SH-SY5Y (cell line): ENCODE results near the gene HERC2.

Source experiments
- GATA2 ChIP-seq: IDR thresholded peaks from 2 replicates; pipeline ENCODE4 v1.6.1; 2011; ENCODE audit warnings: mild to moderate bottlenecking, low read depth, low read length
- GATA3 ChIP-seq: IDR thresholded peaks from 2 replicates; pipeline ENCODE4 v1.6.1; 2011; ENCODE audit warnings: low read depth, mild to moderate bottlenecking, low read length, moderate library complexity

HERC2 gene

DNA sequence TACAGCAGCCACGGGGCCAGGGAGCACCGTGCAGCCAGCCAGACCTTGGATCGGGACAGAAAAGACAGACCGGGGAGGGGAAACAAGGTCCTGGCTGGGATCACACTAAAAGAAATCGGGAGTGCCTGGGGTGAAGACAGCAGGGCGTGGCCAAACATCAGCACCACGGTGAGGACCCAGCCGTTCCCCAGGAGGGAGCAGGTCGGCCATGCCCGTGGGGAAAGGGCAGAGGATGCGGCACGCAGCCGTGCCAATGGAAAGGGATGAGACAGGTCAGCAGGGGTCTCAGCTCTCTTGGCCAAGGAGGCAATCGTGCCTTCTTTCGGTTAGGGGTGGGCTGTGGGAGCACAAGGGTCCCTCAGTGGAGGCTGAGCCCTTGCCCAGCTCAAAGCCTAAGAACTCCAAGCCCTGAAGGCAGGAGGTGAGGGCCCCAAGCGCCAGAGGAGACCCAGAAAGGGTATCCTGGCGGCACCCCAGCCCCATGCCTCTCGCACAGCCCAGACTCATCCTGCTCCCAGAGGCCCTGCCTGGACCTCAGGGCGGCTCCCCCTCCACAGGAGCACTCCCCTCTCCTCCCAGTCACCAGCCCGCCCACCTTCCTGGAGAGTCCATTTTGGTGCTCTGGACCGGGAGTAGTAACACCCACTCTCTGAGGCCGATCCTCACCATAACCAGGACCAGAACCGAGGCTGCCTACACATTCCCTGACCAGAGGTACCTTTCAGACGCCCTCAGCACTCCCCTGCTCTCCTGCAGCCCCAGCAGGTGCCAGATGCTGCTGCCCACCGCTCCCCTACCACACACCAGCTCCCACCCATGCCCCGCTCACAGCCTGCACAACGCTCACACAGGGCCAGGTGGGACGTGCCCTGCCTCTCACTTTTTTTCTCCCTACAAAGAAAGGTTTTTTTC is 199.7 kb downstream of the HERC2 start:
- no peak for TF ChIP-seq GATA2
- no peak for TF ChIP-seq GATA3

DNA sequence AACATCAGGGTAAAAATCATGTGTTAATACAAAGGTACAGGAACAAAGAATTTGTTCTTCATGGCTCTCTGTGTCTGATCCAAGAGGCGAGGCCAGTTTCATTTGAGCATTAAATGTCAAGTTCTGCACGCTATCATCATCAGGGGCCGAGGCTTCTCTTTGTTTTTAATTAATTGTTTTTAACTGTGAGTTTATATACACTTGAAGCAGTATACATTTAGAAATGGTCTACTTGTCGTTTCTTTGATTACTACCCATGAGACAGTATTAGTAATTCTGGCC is 201.7 kb downstream of the HERC2 start:
- TF ChIP-seq GATA3, result no peak
- no peak for TF ChIP-seq GATA2

DNA sequence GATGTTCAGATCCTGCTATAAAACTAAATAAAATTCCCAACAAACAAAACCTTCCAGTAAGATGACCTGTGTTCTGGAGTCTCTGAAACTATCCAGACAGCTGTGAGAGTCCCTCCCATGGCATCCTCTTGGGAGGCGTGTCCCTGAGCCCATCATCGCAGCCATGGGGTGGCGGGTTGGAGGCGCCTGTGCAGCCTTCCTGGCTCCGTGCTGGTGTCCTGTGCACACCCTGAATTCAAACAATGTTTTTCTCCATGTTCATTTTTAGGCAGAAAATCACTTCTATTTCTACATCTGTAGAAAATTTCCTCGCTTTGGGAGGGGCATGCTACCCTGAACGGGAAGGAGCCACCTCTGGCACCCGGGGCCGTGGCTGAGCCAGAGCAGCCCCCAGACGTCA is 203.4 kb downstream of the HERC2 start:
- TF ChIP-seq GATA3 (no peak), GATA2 (no peak)

DNA sequence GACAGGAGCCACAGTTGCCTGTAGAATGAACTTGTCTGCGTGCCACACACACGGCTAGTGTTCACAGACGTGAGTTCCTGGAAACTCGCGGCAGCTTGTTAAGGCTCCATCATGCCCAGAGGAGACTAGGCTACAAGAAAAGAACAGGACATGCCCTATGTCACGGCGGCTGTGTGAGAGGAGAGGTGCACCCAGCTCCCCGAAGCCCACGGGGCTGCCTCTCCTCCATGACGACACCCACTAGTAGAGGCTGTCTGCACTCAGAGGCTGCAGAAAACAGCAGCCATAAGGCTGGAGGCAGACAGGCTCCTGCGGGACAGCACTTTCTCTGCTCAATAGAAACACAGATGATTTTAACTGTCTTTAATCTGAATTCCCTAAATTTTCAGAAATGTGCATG is 203.9 kb downstream of the HERC2 start:
- no peak for TF ChIP-seq GATA3
- no peak for TF ChIP-seq GATA2

DNA sequence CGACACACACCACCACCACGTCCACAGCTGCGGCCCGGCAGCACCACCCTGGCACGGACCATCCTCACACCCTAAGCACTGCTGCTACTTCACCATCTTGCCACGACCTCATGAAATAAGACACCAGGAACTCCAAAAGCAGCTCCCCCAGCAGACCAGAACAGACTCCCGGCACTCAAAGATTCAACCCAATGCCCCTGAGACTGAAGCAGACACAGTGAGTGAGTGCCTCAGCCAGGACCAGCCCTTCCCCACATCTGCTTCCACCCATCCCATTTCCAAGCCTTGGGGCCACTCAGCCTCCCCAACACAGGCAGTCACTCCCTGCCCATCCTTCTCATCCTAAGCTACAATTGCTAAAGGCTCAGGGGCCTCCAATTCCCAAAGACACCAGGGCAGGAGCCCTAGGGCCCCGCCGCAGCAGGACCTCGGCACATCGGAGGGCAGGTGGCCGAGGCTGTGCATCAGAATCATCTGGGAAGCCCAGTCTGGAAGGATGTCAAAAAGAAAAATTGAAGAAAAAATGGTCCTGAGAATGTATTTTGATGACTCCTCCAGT is 204.5 kb downstream of the HERC2 start:
- TF ChIP-seq GATA3 (no peak), GATA2 (no peak)

DNA sequence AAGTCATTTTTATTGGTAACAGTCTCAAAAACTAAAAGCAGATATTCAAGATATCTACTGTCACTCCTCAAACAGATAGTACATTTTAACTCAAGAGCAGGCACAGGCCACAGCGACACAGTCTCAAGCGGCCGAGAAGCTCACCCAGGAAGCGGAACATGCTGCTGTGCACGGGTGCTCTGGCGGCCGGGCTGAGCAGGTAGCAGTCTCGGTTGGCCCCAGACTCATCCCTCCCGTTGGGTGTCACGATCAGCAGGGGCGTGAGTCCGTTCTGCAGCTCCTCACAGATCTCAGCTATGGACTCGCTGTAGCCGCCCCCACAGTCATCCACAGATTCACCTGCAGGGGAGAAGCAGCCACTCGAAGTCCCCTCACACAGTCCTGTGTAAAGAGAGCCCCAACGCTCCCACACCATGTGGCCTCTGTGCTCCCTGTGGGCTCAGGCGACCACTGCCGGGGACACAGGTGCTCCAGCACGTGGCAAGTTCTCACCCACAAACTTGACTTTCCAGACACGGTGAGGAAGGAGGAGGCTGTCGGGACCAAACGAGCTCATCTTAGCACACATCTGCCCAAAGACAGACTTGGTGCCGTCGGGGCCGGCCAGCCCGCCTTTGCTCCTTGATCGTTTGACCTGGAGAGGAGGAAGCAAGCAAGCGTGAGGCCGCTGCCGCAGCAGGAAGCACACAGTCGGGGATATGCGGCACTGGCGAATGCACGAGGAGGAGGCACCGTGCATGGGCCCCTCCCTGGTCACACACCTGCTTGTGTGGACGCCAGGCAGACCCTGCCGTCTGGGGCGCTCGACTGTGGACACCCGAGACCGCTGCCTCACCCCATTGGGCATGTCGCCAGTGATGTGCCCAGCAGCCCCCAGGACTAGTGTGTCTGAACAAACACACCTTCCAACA is 205.2 kb downstream of the HERC2 start:
- TF ChIP-seq GATA3 (no peak), GATA2 (no peak)

DNA sequence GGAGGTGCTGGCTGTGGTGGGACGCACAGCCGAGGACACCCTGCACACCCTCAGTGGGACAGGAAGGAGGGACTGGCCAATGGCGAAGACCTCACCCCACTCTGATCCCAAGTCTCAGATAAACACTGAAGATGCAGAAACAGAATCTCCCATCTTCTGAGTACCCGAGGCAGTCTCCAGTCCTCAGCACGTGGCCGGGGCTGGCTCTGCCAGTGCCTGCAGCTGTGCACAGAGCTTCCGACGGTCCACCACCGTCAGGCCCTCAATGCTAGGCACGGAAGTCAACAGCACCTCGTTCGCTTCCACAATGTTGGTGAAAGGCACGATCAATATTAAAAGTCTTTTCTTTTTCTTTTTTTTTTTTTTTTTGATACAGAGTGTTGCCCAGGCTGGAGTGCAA is 206.1 kb downstream of the HERC2 start:
- TF ChIP-seq GATA2, result no peak
- TF ChIP-seq GATA3, result no peak

DNA sequence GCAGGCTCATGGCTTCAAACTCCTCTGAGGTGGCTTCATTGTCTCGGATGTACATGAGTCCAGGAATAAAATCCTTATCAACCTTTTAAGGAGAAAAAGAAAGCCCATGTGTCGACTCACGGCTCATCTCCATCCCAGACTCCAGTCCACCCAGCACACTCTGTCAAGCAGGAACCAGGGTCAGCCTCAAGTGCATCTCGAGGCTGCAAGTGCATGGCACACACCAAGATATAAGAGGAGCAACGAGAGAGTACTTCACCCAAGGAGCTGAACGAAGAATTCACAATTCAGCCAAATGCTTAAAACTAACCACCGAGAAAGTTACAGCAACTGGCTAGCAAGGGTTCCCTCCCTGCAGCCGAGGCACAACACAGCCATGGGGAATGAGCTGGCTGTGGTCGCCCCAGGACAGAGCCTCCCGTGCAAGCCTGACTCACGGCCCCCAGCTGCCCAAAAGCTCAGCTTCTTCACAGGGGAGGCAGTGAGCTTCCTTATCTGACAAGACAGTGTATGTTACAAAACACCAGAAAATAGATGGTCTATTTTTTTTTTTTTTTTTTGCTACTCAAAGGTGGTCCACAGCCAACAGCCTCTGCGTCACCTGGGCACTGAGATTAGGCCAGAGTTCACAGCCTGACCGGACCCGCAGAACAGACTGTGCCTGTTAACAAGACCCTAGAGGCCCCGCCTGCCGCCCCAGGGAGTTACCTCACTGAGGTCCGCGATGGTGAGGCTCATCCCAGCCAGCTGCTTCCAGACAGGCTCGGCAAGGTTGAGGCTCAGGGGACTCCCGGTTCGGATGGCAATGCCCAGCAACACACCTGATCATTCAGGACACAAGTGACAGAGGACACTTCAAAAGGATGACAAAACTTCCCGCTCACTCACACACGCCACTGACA is 207.0 kb downstream of the HERC2 start:
- TF ChIP-seq GATA3 (no peak), GATA2 (no peak)

DNA sequence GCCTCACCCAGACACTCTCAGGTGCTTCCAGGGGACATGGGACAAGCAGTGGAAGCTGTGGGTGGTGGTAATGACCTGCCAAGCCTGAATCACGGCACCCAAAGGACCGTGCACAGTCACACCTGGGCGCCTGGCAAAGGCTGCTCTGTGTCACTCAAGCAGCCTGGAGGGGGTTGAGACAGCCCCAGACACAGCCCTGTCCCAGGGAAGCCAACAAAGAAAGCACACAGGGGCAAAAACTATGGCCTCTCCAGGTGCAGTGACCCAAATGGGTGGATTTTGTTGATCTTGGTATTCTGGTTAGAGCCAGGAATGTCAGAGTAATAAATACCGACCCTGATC is 207.9 kb downstream of the HERC2 start:
- TF ChIP-seq GATA3, result no peak
- TF ChIP-seq GATA2, result no peak

DNA sequence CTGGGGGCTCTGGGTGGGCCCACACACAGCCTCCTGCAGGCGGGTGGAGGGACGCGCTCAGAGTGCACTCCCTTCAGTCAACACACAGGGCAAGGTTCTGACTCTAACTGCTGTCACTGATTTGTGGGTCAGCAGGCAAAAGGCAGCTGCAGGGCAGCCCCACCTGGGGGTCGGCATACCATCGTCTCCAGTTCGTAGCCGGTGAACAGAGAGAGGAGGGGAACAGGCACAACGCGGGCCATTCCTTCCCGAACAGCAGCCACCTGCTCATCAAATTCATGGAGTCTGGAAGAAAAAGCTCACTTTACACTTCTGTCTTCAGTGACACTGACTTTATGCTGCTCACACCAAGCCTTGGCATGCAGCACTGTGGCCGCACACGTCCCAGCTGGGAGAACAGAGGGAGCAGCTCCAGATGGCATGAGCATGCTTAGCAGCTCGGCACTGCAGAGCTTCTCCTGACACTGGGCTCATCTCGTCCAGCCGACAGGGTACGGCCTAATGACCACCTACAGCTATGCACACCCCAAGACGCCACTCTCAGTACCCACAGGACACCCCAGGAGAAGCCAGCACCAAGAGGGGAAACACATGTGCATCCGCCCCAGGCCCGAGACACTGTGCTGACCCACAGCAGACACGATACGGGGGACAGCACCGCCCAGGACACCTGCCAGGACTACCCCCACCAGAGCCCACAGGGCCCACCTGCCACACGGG is 208.4 kb downstream of the HERC2 start:
- TF ChIP-seq GATA3 (no peak), GATA2 (no peak)

DNA sequence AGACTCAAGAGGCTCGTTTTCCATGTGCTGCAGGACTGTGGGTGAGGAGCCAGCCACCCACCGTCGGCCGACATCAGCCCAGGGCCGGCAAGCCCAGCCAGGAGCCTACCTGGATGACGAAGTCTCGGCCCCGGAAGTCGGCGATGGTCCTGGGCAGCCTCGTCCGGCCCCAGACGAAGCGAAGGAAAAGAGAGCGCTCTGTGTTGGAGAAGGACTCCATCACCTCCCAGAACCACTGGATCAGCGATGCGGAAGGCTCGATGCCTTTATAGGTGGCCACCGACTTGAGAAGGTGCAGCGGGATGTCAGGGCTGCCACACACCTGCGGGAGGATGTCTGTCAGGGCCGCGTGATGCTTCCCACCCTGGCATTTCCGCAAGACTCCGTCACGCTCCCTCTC is 209.0 kb downstream of the HERC2 start:
- TF ChIP-seq GATA3, result no peak
- TF ChIP-seq GATA2, result no peak

DNA sequence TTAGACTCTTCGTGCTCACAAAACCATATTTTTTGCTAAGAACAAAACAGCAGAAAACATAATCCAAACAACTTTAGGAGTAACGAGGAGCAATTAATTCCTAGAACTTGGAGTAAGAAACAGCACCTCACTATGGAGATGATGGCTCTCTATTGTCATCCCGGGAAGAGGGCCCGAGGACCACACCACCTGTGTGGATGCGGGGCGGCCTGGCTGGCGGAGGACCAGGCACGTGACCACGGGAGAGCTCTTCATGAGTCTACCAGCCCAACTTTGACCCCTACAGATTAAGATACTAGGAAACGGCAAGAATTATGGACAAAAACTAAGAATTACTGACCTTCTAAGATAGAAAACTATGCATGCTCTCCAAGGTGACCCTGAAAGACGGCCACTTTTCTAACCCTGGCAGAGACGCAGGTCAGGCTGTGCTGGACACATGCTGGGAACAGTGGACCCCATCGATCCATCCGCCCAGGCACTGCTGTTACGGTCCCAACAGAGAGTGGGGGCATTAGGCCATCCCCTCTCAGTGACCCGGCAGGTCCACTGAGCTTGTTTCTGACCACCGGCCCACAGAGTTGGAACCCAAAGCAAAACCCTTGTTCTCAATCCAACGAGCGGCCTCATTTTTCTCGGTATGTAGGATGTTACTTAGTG is 209.7 kb downstream of the HERC2 start:
- TF ChIP-seq GATA2 (no peak), GATA3 (no peak)

DNA sequence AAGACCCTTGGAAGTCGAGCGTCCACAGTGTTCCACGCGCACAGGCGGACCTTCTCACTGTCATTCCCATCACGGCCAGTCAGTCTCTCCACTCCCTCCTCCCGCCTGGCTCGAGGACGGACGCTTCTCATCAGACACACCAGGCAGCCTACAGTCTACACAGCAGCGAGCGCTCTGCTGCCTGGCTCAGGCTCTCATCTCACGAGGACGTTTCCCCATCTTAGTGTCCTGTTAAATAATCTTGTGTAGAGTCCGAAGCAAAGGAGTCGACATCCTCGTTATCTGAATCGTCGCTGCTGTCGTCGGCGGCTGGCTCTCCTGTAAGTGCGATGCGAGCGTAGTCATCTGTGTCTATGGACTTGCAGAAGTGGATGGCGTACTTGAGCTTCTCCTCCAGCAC is 210.4 kb downstream of the HERC2 start:
- TF ChIP-seq GATA2, result no peak
- TF ChIP-seq GATA3, result no peak

DNA sequence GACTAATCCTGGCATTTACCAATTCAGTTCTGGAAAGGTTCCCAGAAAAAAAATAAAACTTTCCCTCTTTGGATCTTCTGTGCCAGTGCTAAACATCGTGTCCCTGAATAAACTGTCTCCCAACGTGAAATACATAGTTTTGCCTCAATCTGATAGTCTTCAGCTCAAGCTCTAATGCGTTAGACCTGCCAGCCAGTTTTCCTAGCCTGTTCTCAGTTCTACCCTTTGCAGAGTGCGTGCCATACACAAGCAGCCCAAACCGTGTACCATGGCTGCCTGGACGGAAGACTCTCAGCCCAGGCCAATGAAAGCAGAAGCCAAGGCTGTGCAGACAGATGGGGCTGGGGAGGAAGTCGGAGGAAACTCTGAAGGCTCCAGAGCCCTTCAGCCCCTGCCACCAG is 211.5 kb downstream of the HERC2 start:
- no peak for TF ChIP-seq GATA2
- TF ChIP-seq GATA3, result no peak
